HCT116 (cell line): ENCODE data around the gene KCNH5. TPM values are rescaled to one million over a fixed set of nuclear protein-coding genes. Genes with fewer than 3 reads are reported as not detected.

Experiments used
- ATAC-seq: fragments of 200-7000 bp; cut with Tn5 transposase; 2 replicates; pipeline ENCODE4 v1.9.1; 2020; ENCODE audit warnings: mild to moderate bottlenecking, moderate library complexity
- BruUV-seq: library from RNA; stranded (reverse); fragments of 400-500 nt; replicated peaks from 2 replicates; lab custom pipeline; 2021; lab: Mats Ljungman, UMichigan
- CTCF ChIA-PET: fragments of 300-600 bp; sonication (Branson Sonifier 250); formaldehyde crosslinking; loops from one replicate; lab custom pipeline; 2021; ENCODE audit warnings: antibody characterized with exemption; lab: Charles Lee
- POLR2A ChIA-PET: fragments of 300-600, 350-600 bp; sonication (Branson Sonifier 250); formaldehyde crosslinking; loops from one replicate; lab custom pipeline; 2021; ENCODE audit warnings: antibody characterized with exemption; lab: Charles Lee
- RAD21 ChIA-PET, 2 experiments: fragments of 300-600 bp; sonication (Branson Sonifier 250); formaldehyde crosslinking; loops; one replicate each; lab custom pipeline; 2023; ENCODE audit warnings: low total read pairs in 2 of 2; ENCODE audit not compliant: uncharacterized antibody in 2 of 2, unreplicated experiment in 2 of 2, low non-redundant PET in 1 of 2; lab: Charles Lee
- DNase-seq: peaks from one replicate; pipeline ENCODE4 v3.0.0-alpha.2; 2010; ENCODE audit warnings: low read depth, low spot score
- H2AFZ ChIP-seq: fragments of 200-600 bp; shearing (Covaris generic), sonication (generic); 2 replicates; pipeline ENCODE4 v1.6.1; 2017; ENCODE audit warnings: low read depth, mixed run types, mixed read lengths, antibody characterized with exemption, low read length; ENCODE audit not compliant: poor library complexity, severe bottlenecking
- H3K27ac ChIP-seq: 2 replicates; pipeline ENCODE4 v1.5.1; 2012; ENCODE audit warnings: low read depth, low read length
- H3K27me3 ChIP-seq: fragments of 200-600 bp; sonication (generic); 2 replicates; pipeline ENCODE4 v1.6.1; 2016; ENCODE audit warnings: mixed run types, low read length, mixed read lengths; ENCODE audit not compliant: insufficient read depth
- H3K36me3 ChIP-seq, 2 experiments: fragments of 200-500 bp in 1 of 2; fragments of 200-600 bp in 1 of 2; sonication (Bioruptor generic) in 1 of 2; sonication (generic) in 1 of 2; 2 replicates each; pipeline versions ENCODE4 v1.5.1 to v1.6.1; 2014 to 2016; ENCODE audit warnings: low read length in 2 of 2, inconsistent platforms in 1 of 2, mixed read lengths in 1 of 2, mixed run types in 1 of 2; ENCODE audit not compliant: insufficient read depth in 2 of 2, control insufficient read depth in 1 of 2
- H3K4me1 ChIP-seq, 2 experiments: fragments of 200-600 bp in 1 of 2; sonication (generic) in 1 of 2; 2 replicates each; pipeline versions ENCODE4 v1.5.1 to v1.6.1; 2012 to 2017; ENCODE audit warnings: low read length in 2 of 2, inconsistent platforms in 1 of 2, mild to moderate bottlenecking in 1 of 2, mixed read lengths in 1 of 2, mixed run types in 1 of 2, moderate library complexity in 1 of 2; ENCODE audit not compliant: insufficient read depth in 2 of 2, control insufficient read depth in 1 of 2
- H3K4me2 ChIP-seq: fragments of 200-600 bp; sonication (generic); 2 replicates; pipeline ENCODE4 v1.6.1; 2017; ENCODE audit warnings: mixed run types, low read length, mixed read lengths
- H3K4me3 ChIP-seq, 2 experiments: fragments of 200-600 bp in 1 of 2; sonication (generic) in 1 of 2; replicated peaks in 1 of 2; 2 replicates each; pipeline ENCODE4 v1.5.1; 2011 to 2016; ENCODE audit warnings: low read length in 2 of 2, control low read depth in 1 of 2, low read depth in 1 of 2, mild to moderate bottlenecking in 1 of 2, mixed read lengths in 1 of 2, mixed run types in 1 of 2
- H3K79me2 ChIP-seq: fragments of 200-600 bp; sonication (generic); 2 replicates; pipeline ENCODE4 v1.6.1; 2017; ENCODE audit warnings: mild to moderate bottlenecking, mixed run types, low read length, moderate library complexity, mixed read lengths; ENCODE audit not compliant: insufficient read depth
- H3K9ac ChIP-seq: fragments of 200-600 bp; sonication (generic); 2 replicates; pipeline ENCODE4 v1.6.1; 2016; ENCODE audit warnings: low read length, mixed read lengths
- H3K9me2 ChIP-seq: fragments of 200-600 bp; sonication (generic), shearing (Covaris generic); 2 replicates; pipeline ENCODE4 v1.6.1; 2017; ENCODE audit warnings: mixed run types, mild to moderate bottlenecking, moderate library complexity; ENCODE audit not compliant: insufficient read depth
- H3K9me3 ChIP-seq, 2 experiments: fragments of 200-500 bp in 1 of 2; fragments of 200-600 bp in 1 of 2; sonication (Bioruptor generic) in 1 of 2; sonication (generic) in 1 of 2; 2 replicates each; pipeline ENCODE4 v1.6.1; 2014 to 2017; ENCODE audit warnings: low read length in 2 of 2, mixed read lengths in 2 of 2, inconsistent platforms in 1 of 2, low read depth in 1 of 2, mild to moderate bottlenecking in 1 of 2, mixed run types in 1 of 2, moderate library complexity in 1 of 2; ENCODE audit not compliant: control insufficient read depth in 1 of 2, insufficient read depth in 1 of 2
- H4K20me1 ChIP-seq: fragments of 200-600 bp; sonication (generic), shearing (Covaris generic); 2 replicates; pipeline ENCODE4 v1.6.1; 2017; ENCODE audit warnings: mixed run types, mild to moderate bottlenecking, moderate library complexity; ENCODE audit not compliant: insufficient read depth
- ATF3 ChIP-seq: IDR thresholded peaks from 2 replicates; pipeline ENCODE4 v1.6.1; 2012
- CBX3 ChIP-seq: IDR thresholded peaks from 2 replicates; pipeline ENCODE4 v1.6.1; 2012; ENCODE audit warnings: low read depth
- ELF1 ChIP-seq: IDR thresholded peaks from 2 replicates; pipeline ENCODE4 v1.6.1; 2012; ENCODE audit warnings: low read depth, borderline replicate concordance
- EZH2phosphoT487 ChIP-seq: fragments of 200-600 bp; IDR thresholded peaks from 2 replicates; pipeline ENCODE4 v1.6.1; 2018; ENCODE audit warnings: antibody characterized with exemption, borderline replicate concordance
- JUND ChIP-seq: IDR thresholded peaks from 2 replicates; pipeline ENCODE4 v1.6.1; 2012
- POLR2AphosphoS5 ChIP-seq: IDR thresholded peaks from 2 replicates; pipeline ENCODE4 v1.6.1; 2011; ENCODE audit warnings: mild to moderate bottlenecking, low read depth, low read length, moderate library complexity
- RAD21 ChIP-seq: IDR thresholded peaks from 2 replicates; pipeline ENCODE4 v1.6.1; 2012; ENCODE audit warnings: low read depth, mild to moderate bottlenecking
- SIN3A ChIP-seq: IDR thresholded peaks from 2 replicates; pipeline ENCODE4 v1.6.1; 2012; ENCODE audit warnings: low read depth
- TCF7L2 ChIP-seq: IDR thresholded peaks from 2 replicates; pipeline ENCODE4 v1.7.0; 2011; ENCODE audit warnings: borderline replicate concordance, inconsistent platforms; ENCODE audit not compliant: insufficient read depth, insufficient read length; ENCODE audit errors: extremely low read depth
- intact Hi-C: fragments of 100-400 bp; cut with micrococcal nuclease; formaldehyde crosslinking; loops from 2 replicates; pipeline ENCODE4 v1.10.0; 2022
- total RNA-seq: library from RNA; stranded (reverse); gene quantifications from one replicate; pipeline ENCODE4 v1.2.1, GENCODE V29; 2021; ENCODE audit not compliant: unreplicated experiment
- TF ChIP-seq, protein P1 (sequence below): IDR thresholded peaks from 2 replicates; pipeline ENCODE4 v1.6.1; 2011; ENCODE audit warnings: mild to moderate bottlenecking, low read length, moderate library complexity; ENCODE audit not compliant: insufficient replicate concordance; ENCODE audit errors: extremely low read depth

Gene KCNH5
- total RNA-seq, 1 experiment from 2014 or later, result not detected

- Histone ChIP-seq H3K9me3 (peaks cover 0 to 4% of the 10 kb centered on the region in 2 experiments; a peak in 2 of 4 replicates), H3K4me1 (no peaks in the 10 kb centered on the region), H3K4me2 (no peak overlapping the region), H3K79me2 (no peaks in the 10 kb centered on the region), H3K4me3 (no peak overlapping the region), H3K27ac (no peak overlapping the region), H3K9ac (no peak overlapping the region), H4K20me1 (no peaks in the 10 kb centered on the region)
- RAD21 ChIA-PET, result no interaction called here
- ATAC-seq (no peak), DNase-seq (no peak)
- intact Hi-C loops, result no loop called here
- TF ChIP-seq SIN3A, result no peak
- no peak for TF ChIP-seq POLR2AphosphoS5
- no peak for TF ChIP-seq ELF1
- TF ChIP-seq TCF7L2, result no peak
- no peak for TF ChIP-seq RAD21
- TF ChIP-seq, protein P1, sequence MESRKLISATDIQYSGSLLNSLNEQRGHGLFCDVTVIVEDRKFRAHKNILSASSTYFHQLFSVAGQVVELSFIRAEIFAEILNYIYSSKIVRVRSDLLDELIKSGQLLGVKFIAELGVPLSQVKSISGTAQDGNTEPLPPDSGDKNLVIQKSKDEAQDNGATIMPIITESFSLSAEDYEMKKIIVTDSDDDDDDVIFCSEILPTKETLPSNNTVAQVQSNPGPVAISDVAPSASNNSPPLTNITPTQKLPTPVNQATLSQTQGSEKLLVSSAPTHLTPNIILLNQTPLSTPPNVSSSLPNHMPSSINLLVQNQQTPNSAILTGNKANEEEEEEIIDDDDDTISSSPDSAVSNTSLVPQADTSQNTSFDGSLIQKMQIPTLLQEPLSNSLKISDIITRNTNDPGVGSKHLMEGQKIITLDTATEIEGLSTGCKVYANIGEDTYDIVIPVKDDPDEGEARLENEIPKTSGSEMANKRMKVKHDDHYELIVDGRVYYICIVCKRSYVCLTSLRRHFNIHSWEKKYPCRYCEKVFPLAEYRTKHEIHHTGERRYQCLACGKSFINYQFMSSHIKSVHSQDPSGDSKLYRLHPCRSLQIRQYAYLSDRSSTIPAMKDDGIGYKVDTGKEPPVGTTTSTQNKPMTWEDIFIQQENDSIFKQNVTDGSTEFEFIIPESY, result no peak
- TF ChIP-seq CBX3, result no peak
- TF ChIP-seq JUND, result no peak
- TF ChIP-seq EZH2phosphoT487, result no peak
- TF ChIP-seq ATF3, result no peak
- TF ChIP-seq, all 23 proteins: peak for 0
- Histone ChIP-seq H3K27me3 (no peaks in the 10 kb centered on the region), H2AFZ (no peak overlapping the region), H3K9me2 (no peaks in the 10 kb centered on the region), H3K36me3 (no peaks in the 10 kb centered on the region)
- no TSS peak for BruUV-seq
- ChIA-PET CTCF (no interaction called here), POLR2A (no interaction called here)
Measured at GRCh38 chr14:62988967-62989366, 56.3 kb downstream of the KCNH5 start.
